Right forelimb (tissue), 1 donor: Measurements from ENCODE around the gene PAIP2.
"Not testable (repeated sequence)": the region's sequence is repeated elsewhere in the genome, so short reads cannot be mapped to it uniquely, and the experiment has no call there.

Experiments
- DNase-seq: peaks from one replicate; pipeline ENCODE4 v3.0.0-alpha.2; 2018

The PAIP2 gene

GRCh38 chr5:139335811-139336210 lies 5.8 kb upstream of the PAIP2 start:
- DNase-seq, result no peak

DNA sequence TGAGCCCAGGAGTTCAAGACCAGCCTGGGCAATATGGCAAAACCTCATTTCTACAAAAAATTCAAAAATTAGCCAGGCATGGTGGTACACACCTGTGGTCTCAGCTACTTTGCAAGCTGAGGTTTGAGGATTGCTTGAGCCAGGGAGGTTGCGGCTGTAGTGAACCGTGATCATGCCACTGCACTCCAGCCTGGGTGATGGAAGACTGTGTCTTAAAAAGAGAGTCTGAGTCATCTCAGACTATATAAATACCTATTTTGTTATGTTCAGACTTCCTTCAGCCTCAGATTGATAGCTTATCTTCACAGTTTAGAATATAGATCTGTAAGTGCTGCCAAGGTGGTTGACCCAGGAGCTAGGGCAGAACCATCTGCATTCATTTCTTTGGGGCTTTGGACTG lies 1.6 kb upstream of the PAIP2 start:
- no peak for DNase-seq

- no peak for DNase-seq
Measured at GRCh38 chr5:139341187-139341688, 416 bp upstream of the PAIP2 start.

DNA sequence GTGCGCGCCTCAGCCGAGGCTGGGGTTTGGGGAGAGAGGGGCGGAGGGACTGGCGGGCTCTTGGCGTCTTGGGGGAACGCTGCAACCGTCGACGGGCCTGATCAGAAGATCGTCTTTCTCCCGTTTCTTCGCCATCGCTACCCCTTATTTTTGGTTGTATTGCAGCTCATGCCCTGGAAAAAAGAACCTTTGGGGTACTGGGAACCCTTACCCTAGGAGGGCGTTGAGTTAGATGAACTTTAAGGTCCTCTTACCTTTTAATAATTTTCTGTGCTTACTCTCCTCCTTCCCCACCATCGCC lies 719 bp downstream of the PAIP2 start:
- no peak for DNase-seq

DNA sequence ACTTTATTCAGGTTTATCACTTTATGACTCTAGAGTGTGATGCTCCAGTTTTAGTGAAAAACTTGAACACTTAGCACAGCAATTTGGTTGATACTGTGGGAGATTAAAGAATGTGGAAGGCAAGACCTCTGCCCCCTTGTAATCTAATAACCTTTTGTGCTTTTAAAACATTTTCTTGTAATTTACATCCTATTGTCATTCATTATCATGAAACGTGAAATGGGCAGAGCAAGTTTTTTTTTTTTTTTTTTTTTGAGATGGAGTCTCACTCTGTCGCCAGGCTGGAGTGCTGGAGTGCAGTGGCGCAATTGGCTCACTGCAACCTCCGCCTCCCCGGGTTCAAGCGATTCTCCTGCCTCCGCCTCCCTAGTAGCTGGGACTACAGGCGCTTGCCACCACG lies 1.8 kb downstream of the PAIP2 start:
- DNase-seq, result no peak

DNA sequence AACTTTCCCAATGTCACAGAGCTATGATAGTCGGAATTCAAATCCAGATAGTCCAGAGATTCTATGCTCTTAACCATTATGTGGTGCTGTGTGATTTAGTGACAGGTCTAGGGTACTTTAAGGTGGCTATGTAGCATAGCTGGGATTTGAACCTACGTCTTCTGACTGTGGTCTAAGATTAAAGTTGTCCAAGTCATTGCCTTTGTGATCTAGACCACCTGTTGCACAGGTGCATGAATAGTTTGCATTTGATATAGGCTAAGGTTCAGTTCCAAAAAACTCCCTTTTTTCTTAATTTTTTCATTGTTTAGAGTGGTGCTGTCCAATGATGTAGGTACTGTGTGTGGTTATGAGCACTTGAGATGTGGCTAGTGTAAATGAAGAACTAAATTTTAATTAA lies 2.5 kb downstream of the PAIP2 start:
- DNase-seq, result no peak

GRCh38 chr5:139345442-139345841 lies 3.8 kb downstream of the PAIP2 start:
- not testable (repeated sequence) for DNase-seq

GRCh38 chr5:139347863-139348262 lies 6.2 kb downstream of the PAIP2 start:
- DNase-seq, result not testable (repeated sequence)

DNA sequence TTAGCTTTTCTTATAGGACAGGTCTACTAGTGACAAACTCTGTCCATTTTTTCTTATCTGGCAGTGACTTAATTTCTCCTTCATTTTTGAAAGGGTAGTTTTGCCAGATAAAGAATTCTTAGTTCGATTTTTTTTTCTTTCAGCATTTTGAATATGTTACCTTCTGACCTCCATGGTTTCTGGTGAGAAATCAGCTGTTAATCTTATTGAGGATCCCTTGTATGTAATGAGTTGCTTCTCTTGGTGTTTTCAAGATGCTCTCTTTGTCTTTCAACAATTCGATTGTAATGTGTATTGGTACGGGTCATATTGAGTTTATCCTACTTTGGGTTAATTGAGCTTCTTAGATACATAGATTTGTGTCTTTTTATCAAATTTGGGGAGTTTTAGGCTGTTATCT lies 12.5 kb downstream of the PAIP2 start:
- no peak for DNase-seq

- DNase-seq, result not testable (repeated sequence)
Measured at GRCh38 chr5:139355900-139356299, 14.2 kb downstream of the PAIP2 start.

- no peak for DNase-seq
Measured at GRCh38 chr5:139358064-139358463, 16.4 kb downstream of the PAIP2 start.

DNA sequence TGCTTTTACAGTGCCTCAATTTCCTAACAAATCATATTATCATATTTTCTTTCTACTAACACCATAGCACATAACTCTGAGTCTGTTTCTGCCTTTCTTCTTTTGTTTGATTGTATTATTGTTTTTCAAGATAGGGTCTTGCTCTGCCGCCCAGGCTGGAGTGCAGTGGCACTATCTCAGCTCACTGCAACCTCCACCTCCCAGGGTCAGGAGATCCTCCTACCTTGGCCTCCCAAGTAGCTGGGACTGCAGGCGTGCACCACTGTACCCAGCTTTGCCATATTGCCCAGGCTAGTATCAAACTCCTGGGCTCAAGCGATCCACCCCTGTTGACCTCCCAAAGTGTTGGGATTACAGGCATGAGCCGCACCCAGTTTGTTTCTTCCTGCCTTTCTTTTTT lies 18.7 kb downstream of the PAIP2 start:
- no peak for DNase-seq

- no peak for DNase-seq
Measured at GRCh38 chr5:139361835-139362429, 20.3 kb downstream of the PAIP2 start.

- DNase-seq, result no peak
Measured at GRCh38 chr5:139363937-139364336, 22.3 kb downstream of the PAIP2 start.

DNA sequence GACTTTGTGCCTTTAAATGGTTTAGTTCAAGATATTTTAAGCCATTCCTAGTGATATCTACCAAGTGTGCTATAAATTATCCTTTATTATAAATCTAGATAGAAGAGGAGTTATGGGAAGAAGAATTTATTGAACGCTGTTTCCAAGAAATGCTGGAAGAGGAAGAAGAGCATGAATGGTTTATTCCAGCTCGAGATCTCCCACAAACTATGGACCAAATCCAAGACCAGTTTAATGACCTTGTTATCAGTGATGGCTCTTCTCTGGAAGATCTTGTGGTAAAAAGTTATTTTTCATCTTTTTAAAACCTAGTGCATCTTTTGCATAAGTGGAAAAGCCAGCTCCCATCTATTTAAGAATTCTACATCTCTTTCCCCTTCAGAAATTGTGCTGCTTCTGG lies 22.8 kb downstream of the PAIP2 start:
- DNase-seq, result no peak

DNA sequence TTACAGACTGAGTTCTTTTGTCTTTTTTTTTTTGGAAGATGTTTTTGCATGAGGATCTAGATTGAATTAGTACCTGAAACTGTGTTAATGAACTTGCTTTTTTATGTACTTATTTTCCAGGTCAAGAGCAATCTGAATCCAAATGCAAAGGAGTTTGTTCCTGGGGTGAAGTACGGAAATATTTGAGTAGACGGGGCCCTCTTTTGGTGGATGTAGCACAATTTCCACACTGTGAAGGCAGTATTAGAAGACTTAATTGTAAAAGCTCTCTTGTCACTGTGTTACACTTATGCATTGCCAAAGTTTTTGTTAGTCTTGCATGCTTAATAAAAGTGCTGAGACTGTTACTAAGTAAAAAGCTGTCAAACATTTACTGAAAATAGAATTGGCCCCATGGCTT lies 27.0 kb downstream of the PAIP2 start:
- no peak for DNase-seq

- no peak for DNase-seq
Measured at GRCh38 chr5:139369181-139369580, 27.5 kb downstream of the PAIP2 start.

DNA sequence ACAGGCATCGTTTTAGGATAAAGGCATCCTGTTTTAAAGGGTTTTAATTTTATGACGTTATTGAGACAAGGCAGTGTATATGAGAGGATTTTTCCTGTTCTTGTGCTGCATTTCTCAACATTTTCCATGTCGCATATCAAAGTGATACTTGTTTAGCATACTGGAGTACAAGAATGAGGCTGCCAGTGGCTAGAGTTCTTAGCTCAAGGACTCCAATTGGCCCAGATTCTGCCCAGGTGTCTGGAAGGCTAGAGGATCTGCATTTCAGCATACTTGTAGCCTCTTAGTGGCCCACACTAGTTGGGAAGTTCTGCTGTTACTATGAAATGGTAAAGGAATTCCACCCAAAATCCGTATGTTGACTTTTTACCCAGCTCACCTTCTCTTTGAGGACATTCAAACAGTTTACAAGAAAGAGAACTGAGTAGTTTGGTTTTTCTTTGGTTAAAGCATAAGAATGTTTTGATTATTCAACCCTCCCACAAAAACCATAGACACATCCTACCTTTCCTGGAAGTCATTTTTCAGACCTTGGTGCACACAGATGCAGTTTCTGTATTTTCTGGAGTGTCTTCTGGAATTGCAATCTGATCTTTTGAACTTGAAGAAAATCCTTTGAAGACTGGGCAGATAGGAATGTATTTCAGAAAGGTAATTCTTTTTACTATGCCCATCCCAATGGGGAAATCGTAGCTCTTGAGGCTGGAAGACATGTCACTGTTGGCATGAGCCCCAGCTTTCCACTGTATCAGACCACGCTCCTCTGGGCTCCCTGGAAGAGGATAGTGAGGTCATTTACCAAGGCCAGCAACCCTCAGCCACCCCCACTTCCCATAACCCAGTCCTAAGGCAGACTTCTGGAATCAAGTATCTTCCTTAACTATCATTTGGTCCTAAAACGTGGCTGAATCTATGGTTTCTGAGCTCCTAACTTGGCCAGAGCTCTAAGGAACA lies 30.1 kb downstream of the PAIP2 start:
- no peak for DNase-seq

DNA sequence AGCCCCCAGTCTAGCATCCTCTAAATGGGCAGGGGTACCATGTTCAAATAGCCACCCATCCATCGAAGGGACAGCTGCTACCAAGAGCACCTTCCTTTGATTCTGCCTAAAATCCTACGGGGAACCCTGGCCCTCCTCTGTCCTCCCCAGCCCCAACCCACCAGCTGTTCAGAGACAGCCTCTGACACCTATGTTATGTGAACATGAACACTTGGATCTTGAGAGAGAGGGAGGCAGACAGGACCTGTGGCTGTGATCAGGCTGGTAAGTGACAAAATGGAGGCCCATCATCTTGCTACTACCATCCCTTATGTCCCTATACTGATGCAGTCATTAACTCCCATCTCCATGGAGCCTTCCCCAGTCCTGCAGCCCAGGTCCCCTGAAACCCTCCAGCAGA lies 33.3 kb downstream of the PAIP2 start:
- no peak for DNase-seq

- no peak for DNase-seq
Measured at GRCh38 chr5:139376364-139376763, 34.7 kb downstream of the PAIP2 start.

- no peak for DNase-seq
Measured at GRCh38 chr5:139377226-139377625, 35.6 kb downstream of the PAIP2 start.

DNA sequence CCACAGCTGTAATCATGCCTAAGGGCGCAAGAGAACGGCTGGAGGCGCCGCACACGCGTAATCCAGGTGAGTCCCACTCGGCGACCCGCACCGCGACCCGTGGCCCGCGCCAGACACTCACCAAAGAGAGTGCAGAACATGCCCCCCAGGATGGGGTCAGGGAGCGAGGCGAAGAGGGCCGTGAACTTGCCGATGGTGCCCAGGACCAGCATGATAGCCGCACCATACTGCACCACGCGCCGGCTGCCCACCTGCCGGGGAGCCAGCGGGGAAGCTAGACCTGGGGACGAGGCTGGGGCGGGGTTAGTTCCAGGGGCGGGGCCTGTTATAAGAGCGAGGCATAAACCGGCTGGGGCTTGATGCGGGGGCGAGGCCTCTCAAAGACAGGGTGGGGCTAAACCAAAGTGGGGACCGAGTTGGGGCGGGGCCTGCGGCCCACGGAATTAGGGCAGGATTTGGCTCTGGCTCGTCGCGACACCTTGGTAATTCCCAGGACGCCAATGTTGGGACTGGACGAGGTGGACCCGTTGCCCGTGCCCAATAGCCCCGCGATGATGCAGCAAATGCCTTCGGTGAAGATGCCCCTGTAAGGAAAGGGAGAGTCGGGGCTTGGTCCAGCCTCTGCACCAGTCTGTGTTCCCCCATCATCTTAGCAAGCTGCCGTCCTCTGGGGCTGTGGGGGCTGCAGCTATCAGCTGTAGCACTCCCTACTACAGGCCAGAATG lies 36.6 kb downstream of the PAIP2 start:
- DNase-seq, result no peak

GRCh38 chr5:139378941-139379361 lies 37.3 kb downstream of the PAIP2 start:
- no peak for DNase-seq
